Nucleus accumbens (tissue), 56 donors: Measurements from ENCODE around the gene ACAT1.
"Not testable (repeated sequence)": the region's sequence is repeated elsewhere in the genome, so short reads cannot be mapped to it uniquely, and the experiment has no call there.

Source experiments
- DNase-seq, 56 donors: peaks; one replicate each; lab custom pipeline; 2025; lab: John Stamatoyannopoulos, UW

Gene ACAT1

DNA sequence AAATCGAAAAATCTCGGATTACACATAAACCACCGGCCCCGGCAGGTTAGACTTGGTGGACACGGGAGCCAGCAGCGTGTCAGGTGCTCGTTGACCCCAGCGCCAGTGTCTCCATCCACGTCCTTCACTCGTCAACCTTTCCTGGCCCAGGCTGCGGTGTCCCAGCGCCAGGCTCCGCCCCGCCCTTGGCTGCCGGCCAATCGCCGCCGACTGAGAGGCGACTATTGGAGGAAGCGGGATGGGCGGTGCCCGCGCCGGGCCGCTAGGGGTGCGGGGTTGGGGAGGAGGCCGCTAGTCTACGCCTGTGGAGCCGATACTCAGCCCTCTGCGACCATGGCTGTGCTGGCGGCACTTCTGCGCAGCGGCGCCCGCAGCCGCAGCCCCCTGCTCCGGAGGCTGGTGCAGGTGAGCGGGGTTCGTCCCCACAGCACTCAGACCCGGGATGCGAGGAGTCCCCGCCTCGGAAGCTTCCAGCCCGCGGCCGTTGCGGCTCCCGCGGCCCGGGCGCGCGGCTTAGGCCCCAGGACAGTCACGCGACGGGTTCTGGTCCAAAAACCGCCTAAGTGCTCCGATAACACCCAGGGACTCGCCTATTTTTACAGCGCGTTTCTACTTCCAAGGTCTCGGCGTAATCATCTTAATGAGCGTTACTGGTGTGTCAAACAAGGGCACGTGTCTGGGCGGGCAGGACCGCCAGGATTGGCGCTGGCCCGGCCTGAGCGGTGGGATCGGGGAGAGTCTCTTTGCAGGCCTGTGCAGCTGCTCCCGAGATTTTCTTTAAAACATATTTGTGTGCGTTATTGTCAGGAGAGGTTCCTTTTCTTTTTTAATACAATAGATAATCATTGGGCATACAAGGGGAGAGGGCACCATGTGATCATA, at the start of gene ACAT1:
Gene ACAT1 (plus strand): TSS at position 294 of the 882 bp plus-strand sequence. CDS start 40 bp downstream, at position 334.
- peak in 55 of 56 donors; percentile 62 to 98 (median 87) for DNase-seq

GRCh38 chr11:108084811-108085210, 36.6 kb upstream of the ACAT1 start:
- no peak for DNase-seq

- no peak for DNase-seq
Observed at GRCh38 chr11:108085672-108086071, 35.7 kb upstream of the ACAT1 start.

GRCh38 chr11:108092134-108092533, 29.2 kb upstream of the ACAT1 start:
- no peak for DNase-seq

DNA sequence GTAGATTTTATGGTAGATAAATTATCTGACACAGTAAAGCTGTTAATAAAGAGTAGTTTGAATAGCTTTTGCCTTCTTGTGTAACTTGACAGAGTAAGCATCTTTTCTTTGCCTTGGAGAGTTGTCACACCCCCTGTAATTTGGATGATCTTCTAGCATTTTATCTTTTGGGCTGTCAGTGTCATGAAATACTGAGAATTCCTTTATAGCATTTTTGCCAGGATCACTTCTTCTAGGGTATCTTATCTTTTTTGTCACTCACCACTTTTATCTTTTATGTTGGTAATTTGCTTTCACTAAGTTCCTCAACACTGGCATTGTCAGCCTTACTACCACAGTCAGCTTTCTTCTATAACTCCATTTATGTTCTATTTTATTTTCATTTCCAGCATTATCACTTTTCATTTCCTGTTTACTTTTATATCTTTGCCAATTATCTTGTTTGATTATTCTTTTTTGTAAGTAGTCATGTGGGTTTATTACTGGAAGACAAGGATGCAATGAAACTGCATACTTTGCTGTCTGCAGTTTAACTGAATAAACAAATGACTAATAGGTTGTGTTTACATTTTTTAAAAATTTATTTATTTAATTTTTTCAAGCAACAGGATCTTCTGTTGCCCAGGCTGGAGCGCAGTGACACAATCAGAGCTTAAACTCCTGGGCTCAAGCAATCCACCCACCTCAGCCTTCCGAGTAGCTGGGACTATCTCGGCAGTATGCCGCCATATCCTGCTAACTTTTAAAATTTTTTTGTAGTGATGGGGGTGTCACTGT, 28.1 kb upstream of the ACAT1 start:
- DNase-seq: no peak

GRCh38 chr11:108097179-108097578, 24.2 kb upstream of the ACAT1 start:
- DNase-seq: no peak

GRCh38 chr11:108101090-108101775, 20.1 kb upstream of the ACAT1 start:
- DNase-seq: no peak

- DNase-seq: no peak
Observed at GRCh38 chr11:108111126-108111525, 10.2 kb upstream of the ACAT1 start.

- no peak for DNase-seq
Observed at GRCh38 chr11:108112057-108112456, 9.3 kb upstream of the ACAT1 start.

- DNase-seq: peak in 55 of 56 donors; percentile 3 to 85 (median 61)
Observed at GRCh38 chr11:108115500-108116140, 5.7 kb upstream of the ACAT1 start.

GRCh38 chr11:108117746-108118371, 3.5 kb upstream of the ACAT1 start:
- no peak for DNase-seq

GRCh38 chr11:108120936-108121273, 462 bp upstream of the ACAT1 start:
- not testable (repeated sequence) for DNase-seq

DNA sequence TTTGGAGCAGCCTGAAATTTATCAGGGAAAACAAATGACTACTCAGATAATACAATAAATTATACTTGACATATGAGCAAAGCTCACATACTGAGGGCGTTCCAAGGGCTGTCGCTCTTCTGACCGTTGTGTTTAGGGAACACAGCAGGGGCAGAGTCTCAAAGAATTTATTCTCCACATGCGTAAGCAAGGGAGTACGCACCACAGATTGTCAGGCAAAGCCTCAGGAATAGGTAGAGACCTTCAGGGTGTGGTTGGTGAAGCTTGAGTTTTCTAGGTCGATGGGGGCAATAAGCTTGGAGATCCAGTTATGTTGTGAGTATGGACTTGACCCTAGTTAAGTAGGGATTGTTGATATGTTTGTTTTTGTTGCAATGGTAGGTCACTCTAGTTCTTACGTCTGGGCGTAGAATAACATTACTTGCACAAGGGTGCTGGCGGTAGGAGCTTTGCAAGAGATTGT, 830 bp downstream of the ACAT1 start:
- DNase-seq: peak in 8 of 56 donors; percentile 9 to 42 (median 20)

GRCh38 chr11:108125096-108125495, 3.7 kb downstream of the ACAT1 start:
- no peak for DNase-seq

DNA sequence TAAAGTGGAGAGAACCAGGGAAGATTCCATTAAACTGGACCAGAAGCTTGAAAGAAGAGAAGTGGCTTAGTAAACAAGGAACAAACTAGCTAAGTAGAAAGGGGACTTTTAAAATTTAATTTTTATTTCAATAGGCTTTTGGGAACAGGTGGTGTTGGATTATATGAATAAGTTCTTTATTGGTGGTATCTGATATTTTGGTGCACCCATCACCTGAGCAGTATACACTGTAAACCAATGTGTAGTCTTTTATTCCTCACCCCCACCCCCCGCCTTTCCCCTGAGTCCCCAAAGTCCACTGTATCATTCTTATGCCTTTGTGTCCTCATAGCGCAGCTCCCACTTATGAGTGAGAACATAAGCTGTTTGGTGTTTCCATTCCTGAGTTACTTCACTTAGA, 7.4 kb downstream of the ACAT1 start:
- no peak for DNase-seq

DNA sequence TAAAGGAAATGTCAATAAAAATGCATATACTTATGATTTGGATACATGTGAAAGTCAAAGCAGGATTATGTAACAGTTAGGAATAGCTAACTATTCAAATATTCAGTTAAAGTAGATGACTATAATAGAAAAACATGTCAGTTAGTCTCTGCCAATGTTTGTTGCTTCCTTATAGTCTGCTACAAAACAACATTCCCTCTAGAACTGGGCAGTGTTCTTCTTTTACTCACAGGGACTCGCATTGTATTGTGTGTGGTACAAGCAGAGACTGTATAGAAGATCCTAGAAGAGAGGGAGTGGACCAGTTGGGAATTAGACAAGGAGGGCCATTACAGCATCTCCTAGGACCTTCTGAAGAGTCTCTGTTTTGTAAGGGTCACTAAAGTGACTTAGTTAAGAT, 10.6 kb downstream of the ACAT1 start:
- DNase-seq: no peak

DNA sequence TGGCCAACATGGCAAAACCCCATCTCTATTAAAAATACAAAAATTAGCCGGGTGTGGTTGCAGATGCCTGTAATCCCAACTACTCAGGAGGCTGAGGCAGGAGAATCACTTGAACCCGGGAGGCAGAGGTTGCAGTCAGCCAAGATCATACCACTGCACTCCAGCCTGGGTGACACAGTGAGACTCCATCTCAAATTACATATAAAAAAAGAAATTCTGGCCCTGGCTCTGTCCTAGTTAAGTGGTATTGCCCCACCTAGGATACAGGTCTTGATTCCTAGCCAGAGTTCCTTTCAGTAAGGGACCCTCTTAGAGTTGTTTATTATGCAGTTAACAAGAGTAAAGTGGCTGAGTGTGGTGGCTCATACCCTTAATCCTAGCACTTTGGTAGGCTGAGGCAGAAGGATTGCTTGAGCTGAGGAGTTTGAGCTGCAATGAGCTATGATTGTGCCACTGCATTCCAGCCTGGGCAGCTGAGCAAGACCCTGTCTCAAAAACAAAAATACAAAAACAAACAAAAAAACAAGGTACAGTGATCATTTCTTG, 11.7 kb downstream of the ACAT1 start:
- not testable (repeated sequence) for DNase-seq

DNA sequence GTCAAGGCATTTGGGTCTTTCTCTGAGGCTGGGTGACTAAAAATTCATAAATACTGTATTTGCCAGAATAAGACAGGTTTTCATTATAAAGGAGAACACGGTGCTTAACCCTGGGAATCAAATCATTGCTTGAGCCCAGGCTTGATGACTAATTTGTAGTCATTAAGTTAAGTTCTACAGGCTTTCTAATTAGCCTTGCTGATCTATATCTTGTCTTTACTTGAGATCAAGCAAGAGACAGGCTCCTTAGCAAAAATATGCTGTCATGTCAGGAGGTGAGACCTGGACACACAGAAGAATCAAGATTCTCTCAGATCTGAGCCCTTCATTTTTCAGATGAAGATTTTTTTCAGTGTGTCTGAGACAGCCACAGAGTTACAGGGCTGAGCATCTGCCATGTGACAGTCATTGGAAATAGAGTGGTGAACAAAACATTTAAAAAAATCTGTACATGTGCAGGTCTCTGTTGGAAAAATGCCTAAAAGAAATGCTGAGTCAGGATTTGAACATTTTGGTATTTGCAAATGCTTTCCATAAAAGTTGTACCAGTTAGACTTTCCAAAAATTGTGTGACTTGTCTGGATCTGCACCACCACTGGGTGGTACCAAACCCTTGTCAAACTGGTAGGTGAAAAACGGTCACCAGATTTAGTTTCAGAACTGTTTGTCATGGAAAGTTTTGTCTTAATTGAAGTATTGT, 14.6 kb downstream of the ACAT1 start:
- DNase-seq: no peak

DNA sequence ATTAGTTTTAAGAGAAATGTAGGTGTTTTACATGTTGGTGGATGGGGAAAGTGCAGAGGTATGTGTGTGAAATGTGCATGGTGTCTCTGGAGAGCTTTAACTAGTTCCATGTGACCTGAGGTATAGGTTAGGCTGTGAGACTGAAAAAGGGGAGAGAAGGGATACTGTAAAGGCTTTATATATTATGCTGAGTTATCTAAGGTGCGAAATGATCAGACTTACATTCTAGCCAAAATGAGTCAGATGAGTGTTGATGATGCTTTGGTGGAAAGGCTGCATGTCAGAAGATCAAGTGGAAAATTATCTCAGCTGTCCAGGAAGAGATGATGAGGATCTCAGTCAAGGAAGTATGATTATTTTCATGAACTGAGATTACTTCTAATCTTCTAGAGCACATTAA, 15.8 kb downstream of the ACAT1 start:
- no peak for DNase-seq
